GM21528 (cell line): ENCODE data around the gene TMEM240.
"Not testable (repeated sequence)": the region's sequence is repeated elsewhere in the genome, so short reads cannot be mapped to it uniquely, and the experiment has no call there.

Experiments
- ATAC-seq: cut with Tn5 transposase; IDR thresholded peaks from one replicate; pipeline ENCODE4 v1.9.1; 2021; ENCODE audit warnings: mild to moderate bottlenecking, moderate library complexity; ENCODE audit not compliant: unreplicated experiment, low FRiP score

TMEM240 gene

GRCh38 chr1:1541956-1542765 lies 1.7 kb upstream of the TMEM240 start:
- ATAC-seq, result no peak

DNA sequence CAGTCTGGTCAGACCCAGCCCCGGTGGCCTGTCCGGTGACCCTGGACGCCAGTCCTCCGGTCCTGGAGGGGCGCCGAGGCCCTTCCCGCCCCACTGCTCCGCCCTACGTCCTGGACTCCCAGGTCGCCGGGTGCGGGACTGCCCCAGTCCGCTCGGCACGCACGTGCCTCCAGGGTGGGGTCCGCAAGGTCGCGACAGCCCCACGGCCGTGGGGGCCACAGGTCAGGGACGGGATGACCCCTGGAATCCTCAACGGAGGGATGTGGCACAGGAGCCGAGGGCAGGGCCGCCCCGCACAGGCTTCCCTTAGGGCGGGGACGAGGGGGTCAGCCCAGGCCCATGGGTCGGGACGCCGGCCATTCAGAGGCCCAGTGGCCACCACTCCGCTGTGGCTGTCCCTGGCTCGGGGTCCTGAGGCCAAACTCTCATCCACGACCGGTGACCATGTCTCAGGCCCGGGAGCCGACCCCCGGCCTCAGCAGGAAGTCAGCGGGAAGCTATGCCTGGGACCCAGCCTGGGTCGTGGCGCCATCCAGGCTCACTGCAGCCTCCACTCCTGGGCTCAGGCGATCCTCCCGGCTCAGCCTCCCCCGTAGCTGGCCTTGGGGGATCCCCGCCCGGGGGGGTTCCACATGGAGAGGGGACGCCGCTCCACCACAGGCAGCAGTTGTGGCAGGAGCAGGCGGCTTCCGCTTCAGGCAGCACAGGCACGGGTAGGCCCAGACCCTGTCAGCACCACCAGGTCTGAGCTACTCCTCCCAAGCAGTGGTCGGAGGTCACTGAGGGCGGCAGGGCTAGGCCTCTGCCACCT lies 599 bp upstream of the TMEM240 start:
- ATAC-seq, result no peak

GRCh38 chr1:1539310-1540089 lies 924 bp downstream of the TMEM240 start:
- ATAC-seq, result no peak

- no peak for ATAC-seq
Observed at GRCh38 chr1:1538989-1539309, 1.5 kb downstream of the TMEM240 start.

GRCh38 chr1:1538334-1538733 lies 2.1 kb downstream of the TMEM240 start:
- no peak for ATAC-seq

- ATAC-seq, result no peak
Observed at GRCh38 chr1:1537626-1538250, 2.7 kb downstream of the TMEM240 start.

DNA sequence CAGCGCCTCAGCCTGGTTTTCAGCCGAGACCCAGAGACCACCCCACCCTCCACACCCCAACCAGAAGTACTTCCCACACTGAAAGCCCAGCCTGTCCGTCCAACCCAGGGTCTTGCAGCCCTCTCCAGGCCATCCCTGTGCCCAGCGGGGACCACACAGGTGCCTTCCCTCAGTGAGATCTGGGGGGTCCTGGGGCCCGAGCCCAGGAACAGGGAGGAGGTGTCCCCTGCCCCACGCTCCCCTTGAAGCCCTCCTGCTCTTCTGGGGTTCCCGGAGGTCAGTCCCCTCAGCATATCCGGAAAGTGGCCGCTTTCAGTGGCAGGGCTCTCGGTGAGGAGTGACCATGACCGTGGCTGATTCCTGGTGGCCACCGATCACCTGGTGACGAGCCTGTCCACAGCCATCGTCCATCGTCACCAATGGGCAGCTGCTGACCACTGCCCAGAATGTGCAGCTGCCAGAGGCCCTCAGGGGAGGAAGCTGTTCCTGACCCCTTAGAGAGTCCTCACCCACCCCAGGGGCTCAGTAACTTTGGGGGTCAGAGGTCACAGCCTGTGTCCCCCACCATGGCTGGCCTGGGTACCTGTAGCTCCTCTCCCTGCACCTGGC lies 3.4 kb downstream of the TMEM240 start:
- ATAC-seq, result no peak

DNA sequence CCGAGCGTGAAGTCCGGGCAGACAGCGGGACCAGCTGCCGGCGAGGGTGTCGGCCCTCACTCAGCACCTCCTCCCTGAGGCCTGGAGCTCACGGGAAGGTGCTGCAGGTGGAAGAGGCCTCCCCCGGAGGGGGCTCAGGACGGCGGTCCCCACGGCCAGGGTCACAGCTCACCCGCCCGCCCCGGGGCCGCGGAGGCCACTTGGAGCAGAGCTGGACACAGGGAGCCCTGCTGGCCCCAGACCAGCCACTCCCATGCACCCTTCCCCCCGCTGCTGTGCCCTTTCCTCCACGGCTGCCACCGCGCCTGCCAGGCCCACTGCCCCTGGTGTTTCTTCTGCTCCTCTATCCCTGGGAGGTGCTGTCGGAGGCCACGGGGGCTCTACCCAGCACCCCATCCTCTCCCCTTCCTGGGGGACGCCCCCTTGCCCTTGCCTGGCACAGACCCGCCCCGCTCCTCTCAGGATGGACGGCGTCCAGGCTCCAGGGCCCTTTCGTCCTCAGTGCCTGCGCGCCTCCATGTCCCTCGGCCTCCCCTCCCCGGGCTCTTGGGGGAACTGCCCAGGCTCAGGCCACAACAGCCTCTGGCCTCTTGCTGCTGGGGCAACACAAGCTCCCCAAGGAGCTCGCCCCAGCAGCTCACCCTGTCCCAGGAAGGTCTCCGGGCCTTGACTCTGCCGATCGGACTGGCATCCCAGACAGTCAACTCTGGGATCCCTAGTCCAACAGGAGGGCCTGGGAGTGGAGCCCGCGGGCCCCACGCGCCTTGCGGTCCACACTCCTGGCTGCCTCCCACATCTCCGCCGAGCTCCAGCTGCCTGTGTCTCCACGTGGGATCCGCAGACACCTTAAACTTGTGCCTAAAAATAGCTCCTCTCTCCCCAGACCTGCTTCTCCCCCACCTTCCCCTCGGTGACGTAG lies 4.1 kb downstream of the TMEM240 start:
- ATAC-seq, result no peak

DNA sequence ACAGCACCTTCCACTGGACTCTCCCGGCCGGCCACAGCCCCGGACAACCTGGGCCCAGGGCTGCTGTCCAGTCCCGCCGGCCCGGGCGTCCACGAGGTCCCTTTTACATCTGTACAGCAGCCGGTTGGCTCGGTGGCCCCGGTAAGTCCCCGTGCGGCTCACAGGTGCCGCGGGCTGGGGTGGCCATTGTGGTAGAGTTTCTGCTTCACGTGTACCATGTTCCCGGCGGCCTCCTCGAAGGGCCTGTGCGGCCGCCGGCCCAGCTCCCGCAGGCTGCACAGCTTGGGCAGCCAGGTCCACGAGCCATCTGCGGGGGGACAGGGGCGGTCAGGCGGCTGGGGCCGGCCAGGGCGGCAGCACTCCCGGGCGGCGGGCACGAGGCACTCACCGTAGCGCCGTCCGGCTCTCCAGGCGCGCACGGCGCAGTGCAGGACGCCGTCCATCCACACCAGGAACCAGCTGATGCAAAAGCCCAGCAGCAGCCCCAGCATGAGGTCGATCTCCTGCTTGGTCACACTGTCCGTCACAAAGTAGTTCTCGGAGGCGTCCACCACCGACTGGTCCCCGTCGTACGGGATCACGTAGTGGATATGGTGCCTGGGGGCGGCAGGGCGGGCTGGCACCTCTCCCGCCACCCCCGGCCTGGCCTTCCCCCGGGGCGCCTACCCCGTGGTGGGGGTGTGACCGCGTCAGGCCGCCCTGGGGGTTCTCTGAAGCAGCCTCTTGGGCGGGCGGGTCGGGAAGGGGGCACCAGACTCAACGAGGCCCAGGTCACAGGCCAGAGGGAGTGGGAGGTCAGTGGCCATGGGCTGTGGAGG lies 5.0 kb downstream of the TMEM240 start:
- ATAC-seq, result no peak

DNA sequence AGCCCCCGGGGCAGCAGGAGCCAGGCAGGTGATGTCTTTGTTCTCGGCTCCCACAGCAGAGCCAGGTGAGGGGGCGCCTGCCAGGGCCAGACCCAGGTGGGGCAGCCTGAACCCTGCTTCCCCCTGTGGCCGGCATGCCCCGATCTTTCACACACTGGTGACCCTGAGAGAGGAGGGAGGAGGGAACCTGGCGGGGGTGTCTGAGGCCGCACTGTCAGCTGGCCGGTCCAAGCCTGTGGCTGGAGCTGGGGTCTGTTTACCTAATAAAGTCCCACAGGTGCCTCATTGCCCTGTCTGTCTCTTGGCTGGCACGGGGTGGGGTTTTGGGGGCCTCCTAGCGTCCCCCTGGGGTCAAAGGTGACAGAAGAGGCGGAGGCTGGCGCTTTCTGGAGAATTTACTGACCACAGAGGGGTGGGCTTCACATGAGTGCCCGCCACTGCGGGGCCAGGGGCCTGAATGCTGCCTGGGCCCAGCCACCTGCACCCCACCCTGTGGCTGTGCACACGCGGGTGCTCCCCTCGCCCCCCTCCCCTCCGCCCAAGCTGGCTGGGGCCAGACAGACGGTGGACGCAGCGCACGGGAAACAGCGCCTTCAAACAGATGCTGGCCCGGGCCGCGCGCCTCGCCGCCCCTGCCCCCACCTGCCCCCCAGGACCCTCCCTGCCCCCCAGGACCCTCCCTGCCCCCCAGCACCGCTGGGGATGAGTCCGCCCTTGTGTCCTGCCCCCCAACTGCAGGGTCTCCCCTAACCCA lies 5.8 kb downstream of the TMEM240 start:
- no peak for ATAC-seq

GRCh38 chr1:1533894-1534291 lies 6.5 kb downstream of the TMEM240 start:
- ATAC-seq, result not testable (repeated sequence)

GRCh38 chr1:1533176-1533893 lies 7.1 kb downstream of the TMEM240 start:
- ATAC-seq, result not testable (repeated sequence)

GRCh38 chr1:1531947-1532346 lies 8.5 kb downstream of the TMEM240 start:
- ATAC-seq, result no peak

GRCh38 chr1:1529936-1530335 lies 10.5 kb downstream of the TMEM240 start:
- no peak for ATAC-seq

- no peak for ATAC-seq
Observed at GRCh38 chr1:1529321-1529720, 11.1 kb downstream of the TMEM240 start.

GRCh38 chr1:1528301-1529267 lies 11.8 kb downstream of the TMEM240 start:
- ATAC-seq, result no peak
